HEK293 (cell line): ENCODE results near the gene TADA1.

Source experiments
- CTCF ChIA-PET: fragments of 350-600 bp; formaldehyde crosslinking; extraction: SDS; loops from one replicate; lab custom pipeline; 2021; ENCODE audit warnings: antibody characterized with exemption; lab: Yijun Ruan, JAX
- POLR2A ChIA-PET: fragments of 300-600 bp; formaldehyde crosslinking; extraction: SDS; loops from one replicate; lab custom pipeline; 2020; ENCODE audit warnings: antibody characterized with exemption, inconsistent platforms; lab: Yijun Ruan, JAX
- H3K27ac ChIP-seq: fragments of 200-500 bp; sonication (Bioruptor generic); 2 replicates; pipeline ENCODE4 v1.5.1; 2014; ENCODE audit warnings: low read depth, low read length, control low read depth, inconsistent platforms; ENCODE audit errors: extremely low read depth
- H3K36me3 ChIP-seq, 2 experiments: fragments of 200-500 bp in 1 of 2; sonication (Bioruptor generic) in 1 of 2; 1 replicate in 1 of 2; 2 replicates in 1 of 2; pipeline ENCODE4 v1.5.1; 2014 to 2017; ENCODE audit warnings: inconsistent platforms in 2 of 2, low read length in 2 of 2; ENCODE audit not compliant: control insufficient read depth in 2 of 2, insufficient read depth in 1 of 2
- H3K4me1 ChIP-seq: fragments of 200-500 bp; sonication (Bioruptor generic); 2 replicates; pipeline ENCODE4 v1.5.1; 2014; ENCODE audit warnings: mild to moderate bottlenecking, low read length, inconsistent platforms; ENCODE audit not compliant: control insufficient read depth, insufficient read depth
- H3K4me3 ChIP-seq: 2 replicates; pipeline ENCODE4 v1.5.1; 2011; ENCODE audit warnings: low read depth, mild to moderate bottlenecking, control low read depth, low read length, moderate library complexity
- H3K9me3 ChIP-seq: fragments of 200-500 bp; sonication (Bioruptor generic); 2 replicates; pipeline ENCODE4 v1.5.1; 2014; ENCODE audit warnings: low read depth, low read length, inconsistent platforms; ENCODE audit not compliant: control insufficient read depth, insufficient read depth
- BCL11B ChIP-seq: fragments of 450-650 bp; formaldehyde crosslinking; IDR thresholded peaks from 2 replicates; pipeline ENCODE4 v1.5.1; 2016; ENCODE audit warnings: low read depth, missing biosample characterization, missing genetic modification characterization
- HOXD13 ChIP-seq: sonication (generic); formaldehyde crosslinking; IDR thresholded peaks from 2 replicates; pipeline ENCODE4 v1.8.0; 2022; ENCODE audit warnings: missing genetic modification reagents, borderline replicate concordance
- PRDM10 ChIP-seq: fragments of 450-650 bp; formaldehyde crosslinking; IDR thresholded peaks from 2 replicates; pipeline ENCODE4 v1.5.1; 2016; ENCODE audit warnings: missing biosample characterization, missing genetic modification characterization
- REST ChIP-seq: fragments of 450-650 bp; formaldehyde crosslinking; IDR thresholded peaks from 2 replicates; pipeline ENCODE4 v1.5.1; 2016; ENCODE audit warnings: missing biosample characterization, missing genetic modification characterization
- WT1 ChIP-seq: fragments of 450-650 bp; formaldehyde crosslinking; IDR thresholded peaks from 2 replicates; pipeline ENCODE4 v1.5.1; 2016; ENCODE audit warnings: missing biosample characterization, missing genetic modification characterization
- ZIC2 ChIP-seq: fragments of 450-650 bp; formaldehyde crosslinking; IDR thresholded peaks from 2 replicates; pipeline ENCODE4 v1.5.1; 2016; ENCODE audit warnings: missing biosample characterization, missing genetic modification characterization
- ZNF114 ChIP-seq: fragments of 450-650 bp; formaldehyde crosslinking; IDR thresholded peaks from 2 replicates; pipeline ENCODE4 v1.5.0; 2017; ENCODE audit warnings: missing biosample characterization, missing genetic modification characterization
- ZNF174 ChIP-seq: fragments of 450-650 bp; formaldehyde crosslinking; IDR thresholded peaks from 2 replicates; pipeline ENCODE4 v1.5.0; 2017; ENCODE audit warnings: missing biosample characterization, mild to moderate bottlenecking, missing genetic modification characterization
- ZNF324 ChIP-seq: fragments of 450-650 bp; formaldehyde crosslinking; IDR thresholded peaks from 2 replicates; pipeline ENCODE4 v1.5.1; 2016; ENCODE audit warnings: missing biosample characterization, missing genetic modification characterization
- ZNF449 ChIP-seq: fragments of 450-650 bp; formaldehyde crosslinking; IDR thresholded peaks from 2 replicates; pipeline ENCODE4 v1.5.1; 2017; ENCODE audit warnings: missing biosample characterization, mild to moderate bottlenecking, missing genetic modification characterization, moderate library complexity
- ZNF514 ChIP-seq: fragments of 450-650 bp; formaldehyde crosslinking; IDR thresholded peaks from 2 replicates; pipeline ENCODE4 v1.5.1; 2016; ENCODE audit warnings: missing biosample characterization, missing genetic modification characterization
- ZNF529 ChIP-seq: fragments of 450-650 bp; formaldehyde crosslinking; IDR thresholded peaks from 2 replicates; pipeline ENCODE4 v1.5.1; 2017; ENCODE audit warnings: missing genetic modification characterization, missing biosample characterization; ENCODE audit not compliant: insufficient replicate concordance
- ZNF580 ChIP-seq: fragments of 450-650 bp; formaldehyde crosslinking; IDR thresholded peaks from 2 replicates; pipeline ENCODE4 v1.5.1; 2016; ENCODE audit warnings: missing biosample characterization, missing genetic modification characterization
- ZNF600 ChIP-seq: fragments of 450-650 bp; formaldehyde crosslinking; IDR thresholded peaks from 2 replicates; pipeline ENCODE4 v1.5.1; 2016; ENCODE audit warnings: missing biosample characterization, missing genetic modification characterization
- ZNF626 ChIP-seq: fragments of 450-650 bp; sonication (Bioruptor Pico); formaldehyde crosslinking; IDR thresholded peaks from 2 replicates; pipeline ENCODE4 v1.5.1; 2018; ENCODE audit warnings: missing biosample characterization, missing genetic modification characterization, inconsistent platforms
- ZNF677 ChIP-seq: fragments of 450-650 bp; IDR thresholded peaks from 2 replicates; pipeline ENCODE4 v1.5.0; 2018; ENCODE audit warnings: missing biosample characterization, mild to moderate bottlenecking, missing genetic modification characterization, moderate library complexity
- ZNF776 ChIP-seq: fragments of 450-650 bp; formaldehyde crosslinking; IDR thresholded peaks from 2 replicates; pipeline ENCODE4 v1.5.0; 2017; ENCODE audit warnings: missing biosample characterization, missing genetic modification characterization, borderline replicate concordance
- ZNF843 ChIP-seq: fragments of 450-650 bp; formaldehyde crosslinking; IDR thresholded peaks from 2 replicates; pipeline ENCODE4 v1.5.1; 2016; ENCODE audit warnings: missing biosample characterization, missing genetic modification characterization

Gene TADA1

GRCh38 chr1:166869318-166870099, 6.6 kb downstream of the TADA1 start:
- no peaks in the 10 kb centered on the region for H3K9me3 ChIP-seq
- H3K27ac ChIP-seq, result no peak overlapping the region
- POLR2A ChIA-PET, result interaction anchor here (0.9 kb wide), 1 partner anchor 174 kb away, joined by 4 read pairs; no protein-coding TSS in a partner anchor
- H3K36me3 ChIP-seq, result peaks cover 25 to 26% of the 10 kb centered on the region in 2 experiments
- H3K4me3 ChIP-seq, result no peak overlapping the region
- TF ChIP-seq ZNF580, result no peak
- TF ChIP-seq REST (tag by site-specific recombination), result no peak
- TF ChIP-seq PRDM10 (tag by site-specific recombination), result peak; percentile 41; the same call in 1 of the 2 replicates
- TF ChIP-seq, all 188 proteins: peak for 1
- CTCF ChIA-PET, result interaction anchor here (0.6 to 0.9 kb wide), 4 partner anchors 10 to 1366 kb away, joined by 3 to 4 read pairs (median 3); no protein-coding TSS in a partner anchor
- H3K4me1 ChIP-seq, result no peaks in the 10 kb centered on the region; the same call in 1 of the 2 replicates

- TF ChIP-seq ZNF114 (tag by site-specific recombination) (no peak), ZIC2 (tag by site-specific recombination) (peak; percentile 29; the same call in 1 of the 2 replicates), ZNF324 (no peak)
- TF ChIP-seq, all 188 proteins: peak for 1
- Histone ChIP-seq H3K4me1 (no peaks in the 10 kb centered on the region; the same call in 1 of the 2 replicates), H3K36me3 (peaks cover 26 to 33% of the 10 kb centered on the region in 2 experiments), H3K27ac (no peak overlapping the region), H3K9me3 (no peaks in the 10 kb centered on the region), H3K4me3 (no peak overlapping the region)
- POLR2A ChIA-PET, result interaction anchor here (0.9 kb wide), 1 partner anchor 175 kb away, joined by 4 read pairs; no protein-coding TSS in a partner anchor
- CTCF ChIA-PET, result interaction anchor here (0.8 to 0.9 kb wide), 2 partner anchors 188 to 189 kb away, joined by 3 read pairs; no protein-coding TSS in a partner anchor
Measured at GRCh38 chr1:166868639-166869038, 7.4 kb downstream of the TADA1 start.

GRCh38 chr1:166865926-166866325, 10.1 kb downstream of the TADA1 start:
- Histone ChIP-seq H3K36me3 (peaks cover 32 to 60% of the 10 kb centered on the region in 2 experiments), H3K4me3 (no peak overlapping the region), H3K27ac (no peak overlapping the region), H3K4me1 (no peaks in the 10 kb centered on the region; the same call in 1 of the 2 replicates), H3K9me3 (no peaks in the 10 kb centered on the region)
- POLR2A ChIA-PET, result interaction anchor here (0.6 kb wide), 1 partner anchor 10 kb away, joined by 4 read pairs; no protein-coding TSS in a partner anchor
- CTCF ChIA-PET, result interaction anchor here (0.9 kb wide), 1 partner anchor 191 kb away, joined by 3 read pairs; no protein-coding TSS in a partner anchor
- TF ChIP-seq ZNF449 (tag by site-specific recombination) (no peak), ZNF626 (tag by site-specific recombination) (no peak), ZNF174 (no peak), ZNF600 (tag by site-specific recombination) (no peak), WT1 (no peak), ZNF776 (tag by site-specific recombination) (no peak), BCL11B (tag by site-specific recombination) (no peak), ZNF514 (no peak), ZNF843 (no peak), ZNF677 (no peak), HOXD13 (CRISPR knock-in tag) (no peak), ZNF529 (no peak)
